Activated CD8-positive, alpha-beta memory T cell treated with anti-CD3 and anti-CD28 coated beads for 36 hours (primary cell): Measurements from ENCODE around the gene MTMR1. TPM values are rescaled to one million over a fixed set of nuclear protein-coding genes. Genes with fewer than 3 reads are reported as not detected.

Experiments
- CTCF ChIA-PET: fragments of 350-600 bp; sonication (Branson Sonifier 250); formaldehyde crosslinking; loops from one replicate; lab custom pipeline; 2021; ENCODE audit warnings: antibody characterized with exemption; lab: Charles Lee
- POLR2A ChIA-PET: fragments of 350-600 bp; sonication (Branson Sonifier 250); formaldehyde crosslinking; loops from one replicate; lab custom pipeline; 2021; ENCODE audit warnings: antibody characterized with exemption; lab: Charles Lee
- total RNA-seq, 2 experiments: library from RNA; stranded (reverse); gene quantifications; one replicate each; pipeline ENCODE4 v1.2.3, GENCODE V29; 2021

The MTMR1 gene
- total RNA-seq, 2 experiments from 2014 or later: 30.9 to 32.8 TPM

DNA sequence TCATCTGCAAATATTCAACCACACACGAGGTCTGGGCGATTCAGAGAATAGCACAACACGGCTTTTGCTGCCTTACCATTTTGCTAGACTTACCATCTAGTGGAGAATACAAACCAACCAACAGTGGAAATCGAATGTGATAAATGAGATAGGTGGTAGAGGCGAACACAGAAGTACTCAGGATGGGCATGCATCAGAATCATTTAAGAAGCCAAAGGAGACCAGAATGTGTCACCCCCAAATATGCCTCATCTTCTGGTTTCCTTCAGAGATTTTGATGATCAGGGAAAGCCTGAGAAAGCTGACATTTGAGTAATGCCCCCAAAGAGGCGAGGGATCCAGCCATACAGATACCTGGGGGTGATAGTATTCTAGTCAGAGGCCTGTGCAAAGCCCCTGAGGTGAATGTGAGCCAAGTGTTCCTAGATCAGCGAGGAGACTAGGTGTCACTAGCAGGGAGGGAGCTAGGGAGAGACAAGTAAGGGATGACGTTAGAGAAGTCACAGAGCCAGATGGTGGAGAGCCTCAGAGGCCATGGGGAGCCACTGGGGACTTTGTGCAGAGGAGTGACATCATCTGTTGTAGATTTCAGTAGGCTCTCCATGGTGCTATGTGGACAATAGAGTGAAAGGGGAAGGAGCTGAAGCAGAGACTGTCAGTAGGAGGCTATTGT lies 1.7 kb downstream of the MTMR1 start:
- ChIA-PET CTCF (interaction anchor here (1.5 to 2.6 kb wide), 2 partner anchors 23 to 756 kb away, joined by 4 to 5 read pairs; partner anchors contain the start of gene EOLA2), POLR2A (interaction anchor here (1.4 to 2.0 kb wide), 2 partner anchors 20 to 120 kb away, joined by 3 to 5 read pairs; no protein-coding TSS in a partner anchor)

DNA sequence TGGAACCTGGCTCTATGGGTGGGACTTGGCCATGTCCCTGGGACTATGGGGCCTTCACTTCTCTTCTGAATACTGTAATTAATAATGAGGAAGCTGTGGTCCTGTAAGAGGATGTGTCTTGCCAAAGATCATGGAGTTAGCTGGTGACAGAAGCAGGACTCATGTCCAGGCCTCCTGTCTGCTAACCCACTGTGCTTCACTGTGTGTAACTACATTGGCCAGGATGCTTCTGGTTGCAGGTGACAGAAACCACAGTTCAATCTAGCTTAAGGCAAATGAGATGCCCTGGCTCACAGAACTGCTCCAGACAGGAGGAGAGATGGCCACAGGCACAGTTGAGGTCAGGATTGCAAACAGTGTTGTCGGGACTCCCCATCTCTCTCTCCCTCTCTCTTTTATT lies 3.1 kb downstream of the MTMR1 start:
- POLR2A ChIA-PET: interaction anchor here (0.5 kb wide), 1 partner anchor 201 kb away, joined by 3 read pairs; no protein-coding TSS in a partner anchor

DNA sequence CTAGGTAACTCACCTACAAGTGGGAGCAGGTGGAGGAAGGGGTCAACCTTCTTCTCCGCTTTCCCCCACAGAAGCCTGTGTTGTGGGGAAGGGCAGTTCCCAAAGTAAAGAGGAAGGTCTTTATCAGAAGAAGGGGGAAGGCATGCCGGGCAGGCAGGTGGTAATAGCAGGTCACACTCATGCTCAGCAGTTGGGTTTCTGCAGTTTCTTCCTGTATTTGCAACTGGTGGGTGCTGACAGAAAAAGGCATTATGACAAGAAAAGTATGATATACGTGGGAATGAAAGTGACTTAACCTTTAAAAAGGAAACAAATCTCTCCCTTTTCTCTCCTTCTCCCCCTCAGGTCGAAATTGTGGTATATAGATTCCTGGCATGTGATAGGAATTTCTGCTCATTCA lies 3.7 kb downstream of the MTMR1 start:
- ChIA-PET POLR2A (no interaction called here), CTCF (interaction anchor here (2.4 kb wide), 1 partner anchor 13 kb away, joined by 6 read pairs; no protein-coding TSS in a partner anchor)

More for the DNA sequence above, 3.1 kb downstream of the MTMR1 start:
- CTCF ChIA-PET: interaction anchor here (1.5 to 2.4 kb wide), 2 partner anchors 13 to 21 kb away, joined by 4 to 6 read pairs; no protein-coding TSS in a partner anchor

DNA sequence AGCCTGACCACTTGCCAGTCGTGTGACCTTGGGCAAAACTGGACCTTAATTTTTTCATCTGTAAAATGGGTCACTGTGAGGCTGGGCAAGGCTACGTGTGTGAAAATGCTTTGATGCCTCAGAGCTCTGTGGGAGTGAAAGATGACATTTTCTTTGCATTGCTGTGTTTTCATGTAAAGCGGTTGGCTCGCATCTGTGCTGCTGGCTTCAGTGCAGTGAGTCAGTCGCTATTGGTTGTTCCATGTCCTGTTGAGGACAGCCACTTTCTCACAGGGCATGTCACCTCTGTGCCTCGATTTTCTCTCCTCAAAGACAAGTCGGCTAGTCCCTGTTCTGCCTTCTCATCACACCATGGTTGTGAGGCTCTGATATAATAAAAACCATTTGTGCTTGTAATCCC lies 4.4 kb downstream of the MTMR1 start:
- POLR2A ChIA-PET: no interaction called here
- CTCF ChIA-PET: interaction anchor here (2.4 kb wide), 1 partner anchor 14 kb away, joined by 6 read pairs; no protein-coding TSS in a partner anchor

DNA sequence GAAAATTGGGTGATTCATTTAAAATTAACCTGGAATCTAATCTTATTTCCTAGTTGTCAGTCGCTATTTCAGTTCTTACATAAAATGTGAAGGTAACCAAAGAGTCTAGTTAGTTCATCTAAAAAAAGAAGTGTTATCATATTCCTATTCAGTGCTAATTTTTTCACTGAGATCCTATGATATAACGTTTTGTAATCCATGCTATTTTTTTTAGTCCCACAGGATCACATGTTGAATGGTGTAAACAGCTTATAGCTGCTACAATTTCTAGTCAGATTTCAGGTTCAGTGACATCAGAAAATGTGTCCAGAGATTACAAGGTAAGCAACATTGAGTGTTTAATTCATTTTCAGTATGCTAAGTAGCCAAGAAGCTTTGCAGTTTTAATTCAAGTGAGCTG lies 5.8 kb downstream of the MTMR1 start:
- ChIA-PET CTCF (no interaction called here), POLR2A (no interaction called here)

DNA sequence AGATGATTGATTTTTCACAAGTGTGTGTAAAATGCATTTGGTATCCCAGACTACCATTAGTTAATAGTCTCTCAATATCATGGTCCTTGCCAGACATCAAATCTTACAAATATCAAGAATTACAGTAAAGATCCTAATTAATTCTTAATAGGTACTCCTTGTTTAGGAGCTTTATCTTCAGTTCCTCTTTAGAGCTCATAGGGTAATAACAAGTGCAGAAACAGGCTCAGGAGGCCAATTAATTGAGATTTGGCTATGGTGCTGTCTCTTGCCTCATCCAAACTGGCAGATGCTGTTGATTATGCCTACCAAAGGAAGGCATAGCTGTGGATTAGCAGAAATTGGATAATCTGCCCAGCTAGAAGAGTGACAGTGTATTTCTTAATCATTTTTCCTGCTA lies 6.9 kb downstream of the MTMR1 start:
- CTCF ChIA-PET: no interaction called here
- POLR2A ChIA-PET: no interaction called here

DNA sequence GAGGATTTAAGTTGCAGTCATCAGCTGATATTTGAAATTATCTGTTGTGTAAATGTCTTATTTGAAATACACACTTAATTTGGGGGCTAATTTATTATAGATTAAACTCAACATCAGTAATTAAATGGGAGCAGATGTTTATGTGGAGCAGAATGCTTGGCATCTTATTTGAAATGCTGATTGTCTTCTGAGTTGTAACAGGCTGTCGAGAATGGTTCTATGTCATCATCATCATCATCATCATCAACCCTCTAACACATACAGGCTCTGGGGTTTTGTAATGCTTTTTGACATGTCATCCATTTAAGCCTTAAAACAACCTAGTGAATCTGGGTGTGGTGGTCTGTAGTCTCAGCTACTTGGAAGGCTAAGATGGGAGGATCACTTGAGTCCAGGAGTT lies 8.2 kb downstream of the MTMR1 start:
- POLR2A ChIA-PET: no interaction called here
- CTCF ChIA-PET: interaction anchor here (1.1 kb wide), 1 partner anchor 18 kb away, joined by 3 read pairs; no protein-coding TSS in a partner anchor

DNA sequence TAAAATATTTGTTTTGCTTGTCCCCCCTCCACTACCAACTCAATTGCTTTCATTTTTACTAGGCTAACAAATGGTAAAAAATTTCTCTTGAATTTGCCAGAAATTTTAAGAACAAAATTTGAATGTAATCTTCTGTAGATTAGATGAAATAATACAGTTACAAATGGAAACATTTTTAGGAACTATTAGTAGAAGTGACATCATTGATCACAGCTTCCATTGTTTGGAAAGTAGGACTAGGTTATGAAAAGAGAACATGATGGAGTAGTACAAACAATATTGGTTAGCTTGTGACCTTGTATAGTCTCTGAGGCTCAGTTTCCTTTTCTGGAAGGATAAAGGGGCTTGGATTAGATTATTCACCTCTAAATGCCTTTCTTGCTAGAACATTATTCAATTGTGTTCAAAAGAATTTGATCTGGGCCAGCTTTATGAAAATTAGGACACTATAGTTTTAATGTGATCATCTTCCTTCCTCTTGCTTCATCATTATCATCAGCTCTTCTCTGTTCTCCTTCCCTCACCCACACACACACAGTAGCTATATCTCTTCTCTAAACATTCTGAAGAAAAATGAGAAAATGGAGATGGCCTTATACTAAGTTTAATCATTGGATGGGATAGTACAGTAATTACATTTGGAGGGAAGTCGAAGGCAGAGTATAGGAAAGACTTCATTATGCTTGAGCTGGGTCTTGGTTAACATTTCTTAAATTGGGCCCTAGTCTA lies 9.9 kb downstream of the MTMR1 start:
- POLR2A ChIA-PET: interaction anchor here (1.6 kb wide), 1 partner anchor 11 kb away, joined by 8 read pairs; the partner anchor contains the start of gene MTMR1

DNA sequence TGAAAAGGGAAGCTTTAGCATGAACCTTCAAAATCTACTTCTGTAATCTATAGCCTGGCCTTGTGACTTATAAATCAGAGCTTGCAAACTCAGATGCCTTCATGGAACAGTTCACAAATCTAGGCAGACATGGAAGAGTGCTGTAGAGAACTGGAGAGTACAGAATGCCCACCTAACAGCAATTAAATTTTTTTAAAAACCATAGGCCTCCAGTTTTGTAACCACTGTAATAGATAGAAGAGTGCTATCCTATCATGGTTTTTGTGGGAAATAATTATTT lies 10.4 kb downstream of the MTMR1 start:
- POLR2A ChIA-PET: interaction anchor here (1.6 kb wide), 1 partner anchor 11 kb away, joined by 8 read pairs; the partner anchor contains the start of gene MTMR1
- CTCF ChIA-PET: no interaction called here

More for the DNA sequence above, 9.9 kb downstream of the MTMR1 start:
- CTCF ChIA-PET: no interaction called here

DNA sequence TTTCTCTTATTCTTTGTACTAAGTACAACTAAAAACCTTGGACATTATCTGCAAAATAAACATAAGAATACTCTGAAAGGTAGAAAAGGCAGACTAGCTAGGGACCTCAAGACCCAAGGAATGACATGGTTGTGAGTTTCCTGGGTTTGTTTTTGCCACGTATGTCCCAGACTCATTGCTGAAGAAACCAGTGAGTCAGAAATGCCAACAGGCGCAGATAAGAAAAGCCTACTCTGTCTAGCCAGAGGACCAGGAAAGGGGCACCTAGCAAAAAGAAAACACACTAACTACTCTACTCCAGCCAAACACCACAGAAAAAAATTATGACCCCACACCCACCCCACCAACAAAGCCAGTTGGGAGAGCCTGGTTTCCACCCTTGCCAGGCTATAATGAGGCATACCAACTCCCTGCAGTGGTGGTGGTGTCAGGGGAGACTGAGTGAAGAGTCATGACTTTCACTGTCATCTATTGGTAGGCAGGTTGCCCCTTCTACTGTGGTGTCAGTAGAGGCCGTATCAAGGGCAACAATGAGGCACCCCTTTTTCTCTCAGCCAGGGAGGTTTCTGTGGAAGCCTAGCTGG lies 10.9 kb downstream of the MTMR1 start:
- ChIA-PET CTCF (no interaction called here), POLR2A (interaction anchor here (1.2 to 1.6 kb wide), 2 partner anchors 12 kb away, joined by 5 to 8 read pairs; partner anchors contain the start of gene MTMR1)

DNA sequence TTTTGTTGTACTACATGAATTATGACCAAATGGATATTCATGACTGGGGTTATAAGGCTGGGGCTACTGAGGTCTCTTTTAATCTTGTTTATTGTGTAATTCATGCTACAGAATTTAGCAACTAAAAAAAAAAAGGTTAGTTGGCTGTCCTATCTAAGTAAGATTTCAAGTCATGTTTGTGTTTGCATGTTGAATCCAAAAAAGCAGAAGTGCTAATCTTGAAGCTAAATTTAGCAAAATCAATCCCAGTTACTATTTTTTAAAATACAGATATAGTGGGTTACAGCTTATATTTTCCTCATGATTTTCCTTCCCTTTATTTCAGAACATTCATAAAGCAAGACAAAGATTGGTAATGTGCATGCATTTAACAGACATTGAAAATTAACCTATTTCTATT lies 19.4 kb downstream of the MTMR1 start:
- ChIA-PET CTCF (interaction anchor here (0.6 kb wide), 1 partner anchor 157 kb away, joined by 3 read pairs; no protein-coding TSS in a partner anchor), POLR2A (no interaction called here)

DNA sequence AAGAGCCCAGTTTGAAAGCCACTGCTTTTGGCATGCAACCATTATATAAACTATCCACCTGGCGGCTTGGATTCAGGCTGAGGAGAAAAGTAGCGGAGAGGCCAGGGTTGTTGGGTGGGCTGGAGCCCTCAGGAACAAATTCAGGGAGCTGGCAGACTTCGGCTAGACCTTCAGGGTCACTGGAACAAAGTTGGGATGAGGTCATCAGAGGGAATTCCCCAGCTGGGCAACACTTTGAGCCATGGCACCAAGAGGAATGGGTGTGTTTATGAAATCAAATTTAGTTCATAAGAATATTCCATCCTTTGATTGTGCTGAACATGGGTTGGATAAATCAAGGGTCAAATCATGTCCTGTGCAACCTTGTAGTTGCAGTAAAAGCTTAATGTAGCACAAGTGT lies 22.0 kb downstream of the MTMR1 start:
- ChIA-PET POLR2A (no interaction called here), CTCF (interaction anchor here (1.3 kb wide), 1 partner anchor 32 kb away, joined by 4 read pairs; no protein-coding TSS in a partner anchor)

DNA sequence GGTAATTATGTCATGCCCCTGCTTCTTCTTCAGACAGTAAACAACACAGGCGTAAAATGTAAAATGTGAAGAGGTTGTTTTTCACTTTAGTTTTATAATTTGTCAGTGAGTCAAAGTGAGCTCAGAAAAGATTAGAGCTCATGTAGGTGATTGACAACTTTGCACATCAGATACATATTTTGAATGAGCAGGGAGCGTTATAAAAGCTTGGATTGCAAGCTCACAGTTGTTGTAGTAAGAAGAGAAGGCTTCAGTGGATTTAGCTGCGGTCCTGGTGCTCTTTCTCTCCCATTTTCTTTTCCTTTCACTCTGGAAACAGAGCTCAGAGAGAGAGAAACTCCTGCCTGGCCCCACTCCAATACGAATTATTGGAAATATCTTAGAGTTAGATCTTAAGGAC lies 26.4 kb downstream of the MTMR1 start:
- CTCF ChIA-PET: no interaction called here
- POLR2A ChIA-PET: no interaction called here

DNA sequence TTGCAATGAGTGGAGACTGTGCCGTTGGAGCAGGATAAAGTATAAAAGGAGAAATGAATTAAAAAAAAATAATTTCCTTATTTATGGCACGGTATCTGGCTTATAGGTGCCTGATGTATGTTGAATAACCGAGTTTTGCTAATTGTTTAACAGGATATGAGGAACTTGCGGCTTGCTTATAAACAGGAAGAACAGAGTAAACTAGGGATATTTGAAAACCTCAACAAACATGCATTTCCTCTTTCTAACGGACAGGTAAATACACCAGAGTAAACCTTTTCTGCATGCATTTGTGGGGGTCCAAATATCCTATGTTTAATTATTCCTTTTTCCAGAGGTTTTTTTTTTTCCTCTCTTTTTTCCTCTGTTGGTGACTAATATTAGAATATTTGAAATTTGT lies 36.8 kb downstream of the MTMR1 start:
- POLR2A ChIA-PET: no interaction called here
- CTCF ChIA-PET: no interaction called here

DNA sequence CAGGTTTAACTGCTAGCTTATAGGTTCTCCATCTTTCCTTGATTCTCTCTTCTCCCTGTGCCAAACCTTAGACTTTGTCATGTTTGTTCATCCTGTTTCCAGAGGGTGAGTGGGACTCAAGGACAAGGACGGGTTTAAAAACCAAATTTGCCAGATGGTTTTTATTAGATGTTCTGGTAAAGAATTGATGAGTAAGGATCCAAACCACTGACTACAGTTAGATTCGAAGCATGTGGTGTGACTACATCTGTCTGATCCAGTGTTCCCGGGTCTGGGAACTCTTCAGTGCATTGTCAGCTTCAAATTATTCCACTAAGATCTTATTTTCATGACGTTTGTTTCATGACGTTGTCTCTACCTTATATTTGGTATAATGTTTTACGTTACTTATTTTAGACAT lies 37.5 kb downstream of the MTMR1 start:
- POLR2A ChIA-PET: no interaction called here
- CTCF ChIA-PET: no interaction called here

DNA sequence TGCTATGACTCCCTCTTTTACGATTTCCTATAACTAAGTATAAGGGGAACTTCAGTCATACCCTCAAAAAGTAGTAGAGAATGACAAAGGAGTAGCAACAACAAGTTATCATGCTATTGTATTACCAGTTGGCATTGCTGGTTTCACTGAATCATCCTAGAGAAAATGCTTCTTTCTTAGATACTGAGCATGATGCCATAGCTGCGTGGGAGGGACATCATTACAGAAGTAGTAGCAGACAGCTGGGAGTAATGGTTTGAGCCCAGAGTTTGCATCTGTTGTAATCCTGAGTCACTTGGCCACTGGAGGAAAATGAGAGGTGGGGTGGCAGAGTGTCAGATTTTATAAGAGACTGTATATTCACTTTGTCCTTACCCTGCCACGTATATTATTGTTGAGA lies 38.6 kb downstream of the MTMR1 start:
- ChIA-PET POLR2A (no interaction called here), CTCF (no interaction called here)

DNA sequence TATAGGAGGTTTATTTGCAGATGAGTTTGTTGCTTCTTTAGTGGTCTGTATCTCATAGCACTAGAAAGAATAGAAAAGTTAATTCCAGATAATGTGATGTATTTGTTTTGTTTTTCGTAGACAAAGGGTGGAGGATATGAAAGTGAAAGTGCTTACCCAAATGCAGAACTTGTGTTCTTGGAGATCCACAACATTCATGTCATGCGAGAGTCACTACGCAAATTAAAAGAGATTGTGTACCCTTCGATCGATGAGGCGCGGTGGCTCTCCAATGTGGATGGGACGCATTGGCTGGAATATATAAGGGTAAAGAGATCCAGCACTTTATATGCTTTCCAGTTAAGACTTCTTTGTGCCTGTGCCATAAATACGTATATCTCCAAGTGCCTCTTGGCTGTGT lies 43.3 kb downstream of the MTMR1 start:
- POLR2A ChIA-PET: no interaction called here
- CTCF ChIA-PET: no interaction called here

DNA sequence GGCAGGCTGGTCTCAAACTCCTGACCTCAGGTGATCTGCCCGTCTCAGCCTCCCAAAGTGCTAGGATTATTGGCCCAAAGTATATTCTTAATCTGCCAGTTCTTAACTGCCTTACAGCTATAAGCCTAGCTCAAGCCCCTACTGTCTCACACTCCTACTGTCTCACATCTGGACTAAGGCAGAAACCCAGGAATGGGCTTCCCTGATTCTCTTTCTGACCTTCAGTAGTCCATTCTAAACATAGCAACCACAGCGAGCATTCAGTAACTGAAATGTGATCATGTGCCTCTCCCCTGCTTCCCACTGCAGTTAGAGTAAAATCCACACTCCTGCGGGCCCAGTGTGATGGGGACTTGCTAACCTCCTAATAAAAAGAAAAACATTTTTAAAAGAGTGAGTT lies 58.9 kb downstream of the MTMR1 start:
- CTCF ChIA-PET: no interaction called here
- POLR2A ChIA-PET: no interaction called here

DNA sequence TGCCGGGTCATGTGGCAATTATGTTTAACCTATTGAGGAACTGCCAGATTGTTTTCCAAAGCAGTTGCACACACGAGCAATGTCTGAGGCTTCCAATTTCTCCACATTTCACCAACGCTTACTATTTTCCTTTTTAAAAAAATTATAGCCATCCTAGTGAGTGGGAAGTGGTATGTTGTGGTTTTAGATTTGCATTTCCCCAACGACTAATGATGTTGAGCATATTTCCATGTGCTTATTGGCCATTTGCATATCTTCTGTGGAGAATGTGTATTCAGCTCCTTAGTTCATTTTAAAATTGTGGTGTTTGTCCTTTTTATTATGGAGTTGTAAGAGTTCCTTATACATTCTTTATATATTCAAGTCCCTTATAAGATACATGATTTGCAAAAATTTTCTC lies 60.2 kb downstream of the MTMR1 start:
- ChIA-PET POLR2A (no interaction called here), CTCF (no interaction called here)

DNA sequence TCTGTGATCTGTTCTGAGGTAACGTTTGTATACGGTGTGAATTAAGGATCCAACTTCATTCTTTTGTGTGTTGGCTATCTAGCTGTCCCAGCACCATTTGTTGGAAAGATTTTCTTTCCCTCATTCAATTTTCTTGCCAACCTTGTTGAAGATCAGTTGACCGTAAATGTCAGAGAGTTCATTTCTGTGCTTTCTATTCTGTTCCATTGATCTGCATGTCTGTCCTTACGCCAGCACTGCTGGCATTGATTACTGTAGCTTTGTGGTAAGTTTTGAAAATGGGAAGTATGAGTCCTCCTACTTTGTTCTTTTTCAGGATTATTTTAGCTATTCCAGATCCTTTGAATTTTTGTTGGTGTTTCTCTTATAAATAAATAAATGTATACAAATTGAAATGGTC lies 60.8 kb downstream of the MTMR1 start:
- POLR2A ChIA-PET: no interaction called here
- CTCF ChIA-PET: no interaction called here
